H1 (cell line): ENCODE measurements around the gene ANKRD13C. TPM values are rescaled to one million over a fixed set of nuclear protein-coding genes. Genes with fewer than 3 reads are reported as not detected.

Experiments
- CTCF ChIP-seq, 3 experiments: IDR thresholded peaks; 1 replicate in 2 of 3; 2 replicates in 1 of 3; pipeline versions ENCODE4 v1.5.1 to v1.6.1; 2011; ENCODE audit warnings: low read length in 3 of 3, mild to moderate bottlenecking in 3 of 3, inconsistent platforms in 2 of 3, low read depth in 1 of 3, moderate library complexity in 1 of 3; ENCODE audit not compliant: insufficient read depth in 1 of 3; ENCODE audit errors: control extremely low read depth in 1 of 3
- HDAC6 ChIP-seq: IDR thresholded peaks from one replicate; pipeline ENCODE4 v1.7.1; 2012; ENCODE audit warnings: low read depth, mild to moderate bottlenecking, inconsistent platforms, low read length, moderate library complexity
- SAP30 ChIP-seq: fragments of 300-600 bp; sonication (generic); IDR thresholded peaks from 2 replicates; pipeline ENCODE4 v1.7.1; 2012; ENCODE audit warnings: low read length, moderate library complexity, mild to moderate bottlenecking, inconsistent platforms; ENCODE audit not compliant: insufficient read depth, insufficient replicate concordance
- SP4 ChIP-seq: IDR thresholded peaks from 2 replicates; pipeline ENCODE4 v1.6.1; 2012; ENCODE audit warnings: low read length, inconsistent platforms
- SUZ12 ChIP-seq: fragments of 200-600 bp; sonication (generic); IDR thresholded peaks from 2 replicates; pipeline ENCODE4 v1.6.1; 2012; ENCODE audit warnings: mild to moderate bottlenecking, inconsistent platforms, low read length, moderate library complexity, mixed read lengths
- ZNF274 ChIP-seq: IDR thresholded peaks from 2 replicates; pipeline ENCODE4 v1.7.0; 2012; ENCODE audit warnings: low read length, borderline replicate concordance; ENCODE audit errors: extremely low read depth
- polyA plus RNA-seq, 7 experiments: library from polyadenylated mRNA; depleted of rRNA in 3 of 7; stranded (reverse) in 5 of 7; unstranded in 2 of 7; fragments of >200 nt in 5 of 7; fragments of 200-250 nt in 2 of 7; gene quantifications; 1 replicate in 5 of 7; 2 replicates in 1 of 7; 4 replicates in 1 of 7; pipeline versions ENCODE4 v1.2.1 to v1.2.3, GENCODE V29; 2011 to 2013; ENCODE audit warnings: missing spikeins in 2 of 7, mixed read lengths in 2 of 7
- total RNA-seq: library from RNA; stranded (reverse); fragmentation: NEBNext Ultra II Directional; extraction: Animal tissue kit (Norgen Biotek cat#: 25700); gene quantifications from 2 replicates; pipeline ENCODE4 v1.2.1, GENCODE V29; 2021

ANKRD13C gene
- total and polyA plus RNA-seq, 2 of the 8 experiments (the other 6 are each of a cell fraction or from before 2014, with no cell fraction given), result 4.8 to 21.7 TPM

GRCh38 chr1:70239940-70240339, 114.6 kb downstream of the ANKRD13C start (continued):
- no peak for TF ChIP-seq SAP30
- no peak for TF ChIP-seq SUZ12
- TF ChIP-seq CTCF (IDR thresholded peaks at IDR 0.05; ENCODE audit: control extremely low read depth in 1 of 3, insufficient read depth in 1 of 3, low read depth in 1 of 3, low read length in 3 of 3), result no peak
- TF ChIP-seq HDAC6, result no peak
- TF ChIP-seq SP4, result no peak
- no peak for TF ChIP-seq ZNF274
